Smooth muscle cell (in vitro differentiated cells): Measurements from ENCODE around the gene KSR1. TPM values are rescaled to one million over a fixed set of nuclear protein-coding genes. Genes with fewer than 3 reads are reported as not detected.

Source experiments
- DNase-seq: peaks from one replicate; lab custom pipeline; 2025; ENCODE audit not compliant: unreplicated experiment; lab: John Stamatoyannopoulos, UW
- H2AFZ ChIP-seq: fragments of 200-600 bp; sonication (generic); 2 replicates; pipeline ENCODE4 v1.6.0; 2016; ENCODE audit warnings: antibody characterized with exemption, low read depth, mild to moderate bottlenecking
- H3F3A ChIP-seq: fragments of 200-600 bp; sonication (generic); 2 replicates; pipeline ENCODE4 v1.6.0; 2017; ENCODE audit warnings: antibody characterized with exemption, low read depth
- H3K27ac ChIP-seq: fragments of 200-600 bp; sonication (generic); 2 replicates; pipeline ENCODE4 v1.5.1; 2016; ENCODE audit warnings: low read depth, mild to moderate bottlenecking
- H3K27me3 ChIP-seq: fragments of 200-600 bp; sonication (generic); 2 replicates; pipeline ENCODE4 v1.6.1; 2016; ENCODE audit warnings: low read depth, mild to moderate bottlenecking
- H3K36me3 ChIP-seq: fragments of 200-600 bp; sonication (generic); 2 replicates; pipeline ENCODE4 v1.5.1; 2016; ENCODE audit warnings: low read depth
- H3K4me1 ChIP-seq: fragments of 200-600 bp; sonication (generic); 2 replicates; pipeline ENCODE4 v1.5.1; 2016; ENCODE audit warnings: low read depth
- H3K4me2 ChIP-seq: fragments of 200-600 bp; sonication (generic); 2 replicates; pipeline ENCODE4 v1.6.0; 2016; ENCODE audit warnings: mild to moderate bottlenecking
- H3K4me3 ChIP-seq: fragments of 200-600 bp; sonication (generic); 2 replicates; pipeline ENCODE4 v1.5.1; 2016; ENCODE audit warnings: mild to moderate bottlenecking
- H3K79me2 ChIP-seq: fragments of 200-600 bp; sonication (generic); 2 replicates; pipeline ENCODE4 v1.6.0; 2016; ENCODE audit warnings: low read depth, mild to moderate bottlenecking
- H3K9ac ChIP-seq: fragments of 200-600 bp; sonication (generic); 2 replicates; pipeline ENCODE4 v1.6.0; 2016; ENCODE audit warnings: low read depth
- H3K9me3 ChIP-seq: fragments of 200-600 bp; sonication (generic); replicated peaks from 2 replicates; pipeline ENCODE4 v1.5.1; 2016; ENCODE audit warnings: low read depth
- H4K20me1 ChIP-seq: fragments of 200-600 bp; sonication (generic); 2 replicates; pipeline ENCODE4 v1.6.0; 2016; ENCODE audit warnings: low read depth
- CTCF ChIP-seq: fragments of 200-600 bp; sonication (generic); IDR thresholded peaks from 2 replicates; pipeline ENCODE4 v1.5.1; 2017; ENCODE audit warnings: borderline replicate concordance, mild to moderate bottlenecking, antibody characterized with exemption; ENCODE audit not compliant: insufficient read depth, poor library complexity, severe bottlenecking
- WGBS: methylation state at CpG from one replicate; pipeline ENCODE4 v1.1.7; 2016; ENCODE audit warnings: low lambda C conversion rate; 5-methylcytosine and 5-hydroxymethylcytosine counted together
- polyA plus RNA-seq: library from polyadenylated mRNA; unstranded; fragments of >200 nt; fragmentation: Nextera tagmentation; extraction: Ambion mirVana; gene quantifications from 2 replicates; pipeline ENCODE4 v1.2.1, GENCODE V29; 2016
- total RNA-seq: library from RNA; depleted of rRNA; stranded (reverse); fragments of >200 nt; gene quantifications from 2 replicates; pipeline ENCODE4 v1.2.3, GENCODE V29; 2014

KSR1 gene
- total and polyA plus RNA-seq, 2 experiments from 2014 or later, result 40.4 to 65.1 TPM

- no peak overlapping the region for H3K4me3 ChIP-seq
- peak overlapping the region; percentile 63 for H3K27ac ChIP-seq
- no peaks in the 10 kb centered on the region for H3K9me3 ChIP-seq
- no peak overlapping the region for H3K9ac ChIP-seq
- H3K79me2 ChIP-seq, result peaks cover 99% of the 10 kb centered on the region
- peaks cover 21% of the 10 kb centered on the region for H3F3A ChIP-seq
- peaks cover 100% of the 10 kb centered on the region for H4K20me1 ChIP-seq
- H3K4me2 ChIP-seq, result peak overlapping the region; percentile 70
- TF ChIP-seq CTCF, result no peak
- no peak for DNase-seq
- no peaks in the 10 kb centered on the region for H3K27me3 ChIP-seq
- peaks cover 63% of the 10 kb centered on the region for H3K4me1 ChIP-seq
- no peaks in the 10 kb centered on the region for H3K36me3 ChIP-seq
- no peak overlapping the region for H2AFZ ChIP-seq
- WGBS, result 79% methylated on average over 7 of the region's 7 CpGs
These were observed 65.2 kb downstream of the KSR1 start for GRCh38 chr17:27521281-27522027.

- Histone ChIP-seq H3K27ac (peak overlapping the region; percentile 63), H2AFZ (no peak overlapping the region), H3K4me1 (peaks cover 70% of the 10 kb centered on the region), H3K4me3 (no peak overlapping the region), H3K4me2 (peak overlapping the region; percentile 70), H3K9ac (no peak overlapping the region), H3K79me2 (peaks cover 99% of the 10 kb centered on the region), H3K9me3 (no peaks in the 10 kb centered on the region), H3K36me3 (no peaks in the 10 kb centered on the region), H4K20me1 (peaks cover 100% of the 10 kb centered on the region), H3K27me3 (no peaks in the 10 kb centered on the region), H3F3A (peaks cover 21% of the 10 kb centered on the region)
- DNase-seq, result peak; percentile 16
- no peak for TF ChIP-seq CTCF
- 38% methylated on average over 6 of the region's 6 CpGs for WGBS
These were observed 65.9 kb downstream of the KSR1 start for GRCh38 chr17:27522028-27522635.

- WGBS, result 77% methylated on average over 1 of the region's 1 CpG
- H3K4me1 ChIP-seq, result peaks cover 69% of the 10 kb centered on the region
- peaks cover 8% of the 10 kb centered on the region for H3F3A ChIP-seq
- no peaks in the 10 kb centered on the region for H3K9me3 ChIP-seq
- H3K4me2 ChIP-seq, result no peak overlapping the region
- no peak overlapping the region for H3K4me3 ChIP-seq
- no peak for TF ChIP-seq CTCF
- H3K9ac ChIP-seq, result no peak overlapping the region
- no peak overlapping the region for H2AFZ ChIP-seq
- H3K79me2 ChIP-seq, result peaks cover 99% of the 10 kb centered on the region
- no peaks in the 10 kb centered on the region for H3K27me3 ChIP-seq
- no peak overlapping the region for H3K27ac ChIP-seq
- H4K20me1 ChIP-seq, result peaks cover 94% of the 10 kb centered on the region
- no peaks in the 10 kb centered on the region for H3K36me3 ChIP-seq
- DNase-seq, result no peak
These were observed 67.5 kb downstream of the KSR1 start for GRCh38 chr17:27523712-27524111.
